ENCODE measurements around the gene RNF227.

DNA sequence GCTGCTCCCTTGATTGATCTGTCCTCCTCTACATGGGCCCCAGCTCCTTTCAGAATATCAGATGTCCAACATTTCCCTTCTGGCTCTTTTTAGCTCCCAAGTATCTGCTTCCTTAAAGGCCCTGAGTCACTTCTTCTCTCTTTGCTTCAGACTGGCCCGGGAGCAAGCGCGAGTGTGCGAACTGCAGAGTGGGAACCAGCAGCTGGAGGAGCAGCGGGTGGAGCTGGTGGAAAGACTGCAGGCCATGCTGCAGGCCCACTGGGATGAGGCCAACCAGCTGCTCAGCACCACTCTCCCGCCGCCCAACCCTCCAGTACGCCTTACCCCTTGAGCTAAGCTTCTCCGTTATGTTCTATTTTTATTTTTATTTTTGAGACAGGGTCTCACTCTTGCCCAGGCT lies 28.2 kb upstream of the RNF227 start:
- TF ChIP-seq CTCF (IDR thresholded peaks at IDR 0.05) (no peak), POLR2A (IDR thresholded peaks at IDR 0.05) (no peak)

All from uterus (tissue), 2 donors.